Measurements from ENCODE around the gene SUGP1.
"Not testable (repeated sequence)": the region's sequence is repeated elsewhere in the genome, so short reads cannot be mapped to it uniquely, and the experiment has no call there.

SUGP1 gene

GRCh38 chr19:19261350-19262189, 58.7 kb downstream of the SUGP1 start:
- no peak for DNase-seq

- no peak for DNase-seq
Measured at GRCh38 chr19:19260417-19261214, 59.7 kb downstream of the SUGP1 start.

GRCh38 chr19:19259741-19260140, 60.6 kb downstream of the SUGP1 start:
- no peak for DNase-seq

GRCh38 chr19:19258589-19259338, 61.5 kb downstream of the SUGP1 start:
- DNase-seq, result no peak

- DNase-seq, result no peak
Measured at GRCh38 chr19:19257836-19258588, 62.3 kb downstream of the SUGP1 start.

- no peak for DNase-seq
Measured at GRCh38 chr19:19257137-19257536, 63.2 kb downstream of the SUGP1 start.

GRCh38 chr19:19256072-19256969, 64.0 kb downstream of the SUGP1 start:
- no peak for DNase-seq

- DNase-seq, result not testable (repeated sequence)
Measured at GRCh38 chr19:19253409-19253808, 66.9 kb downstream of the SUGP1 start.

GRCh38 chr19:19250196-19250801, 70.0 kb downstream of the SUGP1 start:
- no peak for DNase-seq

- DNase-seq, result no peak
Measured at GRCh38 chr19:19240476-19240875, 79.8 kb downstream of the SUGP1 start.

GRCh38 chr19:19239675-19240074, 80.6 kb downstream of the SUGP1 start:
- no peak for DNase-seq

GRCh38 chr19:19238126-19238894, 82.0 kb downstream of the SUGP1 start:
- DNase-seq, result no peak

GRCh38 chr19:19236173-19236572, 84.1 kb downstream of the SUGP1 start:
- no peak for DNase-seq

GRCh38 chr19:19234220-19234816, 86.0 kb downstream of the SUGP1 start:
- no peak for DNase-seq

- no peak for DNase-seq
Measured at GRCh38 chr19:19232261-19232721, 88.0 kb downstream of the SUGP1 start.

- DNase-seq, result no peak
Measured at GRCh38 chr19:19230999-19231398, 89.3 kb downstream of the SUGP1 start.

GRCh38 chr19:19229701-19230100, 90.6 kb downstream of the SUGP1 start:
- DNase-seq, result no peak

- DNase-seq, result no peak
Measured at GRCh38 chr19:19227217-19227616, 93.1 kb downstream of the SUGP1 start.

GRCh38 chr19:19226663-19227062, 93.6 kb downstream of the SUGP1 start:
- no peak for DNase-seq

GRCh38 chr19:19226204-19226603, 94.1 kb downstream of the SUGP1 start:
- DNase-seq, result no peak
